OCI-LY7 (cell line): Measurements from ENCODE around the gene LAMB3. TPM values are rescaled to one million over a fixed set of nuclear protein-coding genes. Genes with fewer than 3 reads are reported as not detected.

Experiments
- BruUV-seq: library from RNA; stranded (reverse); fragments of 400-500 nt; replicated peaks from 2 replicates; lab custom pipeline; 2021; lab: Mats Ljungman, UMichigan
- CTCF ChIA-PET: fragments of 300-600 bp; sonication (Branson Sonifier 250); formaldehyde crosslinking; loops from one replicate; lab custom pipeline; 2022; ENCODE audit warnings: antibody characterized with exemption; ENCODE audit not compliant: unreplicated experiment; lab: Charles Lee
- POLR2A ChIA-PET: fragments of 300-600 bp; sonication (Branson Sonifier 250); formaldehyde crosslinking; loops from one replicate; lab custom pipeline; 2022; ENCODE audit warnings: antibody characterized with exemption; lab: Charles Lee
- DNase-seq: peaks from one replicate; pipeline ENCODE4 v3.0.0-alpha.2; 2015; ENCODE audit warnings: low spot score
- H2AFZ ChIP-seq: fragments of 200-600 bp; sonication (generic), shearing (Covaris generic); 2 replicates; pipeline ENCODE4 v1.6.1; 2014; ENCODE audit warnings: mild to moderate bottlenecking, antibody characterized with exemption, low read length, moderate library complexity
- H3K27ac ChIP-seq: fragments of 200-600 bp; sonication (generic); 2 replicates; pipeline ENCODE4 v1.5.1; 2014; ENCODE audit warnings: mixed run types, low read depth, mild to moderate bottlenecking, moderate library complexity, low read length, inconsistent platforms; ENCODE audit not compliant: poor library complexity, severe bottlenecking
- H3K36me3 ChIP-seq: fragments of 200-600 bp; sonication (generic); 2 replicates; pipeline ENCODE4 v1.6.1; 2014; ENCODE audit warnings: mild to moderate bottlenecking, antibody characterized with exemption, low read length, moderate library complexity, mixed read lengths; ENCODE audit not compliant: insufficient read depth
- H3K4me1 ChIP-seq: fragments of 200-600 bp; sonication (generic); 2 replicates; pipeline ENCODE4 v1.5.1; 2014; ENCODE audit warnings: mild to moderate bottlenecking, low read length; ENCODE audit not compliant: insufficient read depth, poor library complexity, severe bottlenecking
- H3K4me2 ChIP-seq: fragments of 200-600 bp; sonication (generic); 2 replicates; pipeline ENCODE4 v1.6.1; 2014; ENCODE audit warnings: mild to moderate bottlenecking, low read length
- H3K4me3 ChIP-seq: fragments of 200-600 bp; sonication (generic); 2 replicates; pipeline ENCODE4 v1.5.1; 2014; ENCODE audit warnings: mild to moderate bottlenecking, low read depth, low read length; ENCODE audit not compliant: poor library complexity, severe bottlenecking
- H3K79me2 ChIP-seq: fragments of 200-600 bp; sonication (generic); 2 replicates; pipeline ENCODE4 v1.6.1; 2016; ENCODE audit warnings: low read depth, mild to moderate bottlenecking, low read length, moderate library complexity, mixed read lengths; ENCODE audit not compliant: insufficient read depth
- H3K9me2 ChIP-seq: fragments of 200-600 bp; sonication (generic); 2 replicates; pipeline ENCODE4 v1.6.1; 2016; ENCODE audit warnings: mild to moderate bottlenecking, low read length, mixed read lengths; ENCODE audit not compliant: insufficient read depth
- H3K9me3 ChIP-seq: fragments of 200-600 bp; sonication (generic); 2 replicates; pipeline ENCODE4 v1.6.1; 2014; ENCODE audit warnings: mild to moderate bottlenecking, mixed run types, low read length, mixed read lengths
- H4K20me1 ChIP-seq: fragments of 200-600 bp; sonication (generic); 2 replicates; pipeline ENCODE4 v1.6.1; 2014; ENCODE audit warnings: mild to moderate bottlenecking, antibody characterized with exemption, low read length, moderate library complexity, mixed read lengths; ENCODE audit not compliant: insufficient read depth
- EZH2phosphoT487 ChIP-seq: fragments of 200-600 bp; sonication (generic); IDR thresholded peaks from 2 replicates; pipeline ENCODE4 v1.6.1; 2018; ENCODE audit warnings: low read depth, borderline replicate concordance, mild to moderate bottlenecking, mixed run types, antibody characterized with exemption, low read length, moderate library complexity, mixed read lengths
- intact Hi-C: fragments of 100-400 bp; cut with micrococcal nuclease; formaldehyde crosslinking; loops from one replicate; pipeline ENCODE4 v1.10.0; 2022; ENCODE audit not compliant: unreplicated experiment
- microRNA-seq: library from miRNA; unstranded; fragments of <30 nt; microRNA quantifications from one replicate; pipeline ENCODE4 v1.2.0, GENCODE V29; 2022; ENCODE audit warnings: borderline replicate concordance
- total RNA-seq, 2 experiments: library from RNA; depleted of rRNA in 1 of 2; stranded (reverse); fragments of >200 nt in 1 of 2; shearing (Covaris generic) in 1 of 2; gene quantifications; 2 replicates each; pipeline ENCODE4 v1.2.3, GENCODE V29; 2014 to 2022
- TF ChIP-seq, protein P1 (sequence below): fragments of 200-600 bp; sonication (generic); conservative IDR thresholded peaks from 2 replicates; pipeline ENCODE4 v1.5.1; 2014; ENCODE audit warnings: mild to moderate bottlenecking, antibody characterized with exemption, low read length, moderate library complexity, mixed read lengths

LAMB3 gene
- total RNA-seq, 2 experiments from 2014 or later: 0.41 to 0.46 TPM

DNA sequence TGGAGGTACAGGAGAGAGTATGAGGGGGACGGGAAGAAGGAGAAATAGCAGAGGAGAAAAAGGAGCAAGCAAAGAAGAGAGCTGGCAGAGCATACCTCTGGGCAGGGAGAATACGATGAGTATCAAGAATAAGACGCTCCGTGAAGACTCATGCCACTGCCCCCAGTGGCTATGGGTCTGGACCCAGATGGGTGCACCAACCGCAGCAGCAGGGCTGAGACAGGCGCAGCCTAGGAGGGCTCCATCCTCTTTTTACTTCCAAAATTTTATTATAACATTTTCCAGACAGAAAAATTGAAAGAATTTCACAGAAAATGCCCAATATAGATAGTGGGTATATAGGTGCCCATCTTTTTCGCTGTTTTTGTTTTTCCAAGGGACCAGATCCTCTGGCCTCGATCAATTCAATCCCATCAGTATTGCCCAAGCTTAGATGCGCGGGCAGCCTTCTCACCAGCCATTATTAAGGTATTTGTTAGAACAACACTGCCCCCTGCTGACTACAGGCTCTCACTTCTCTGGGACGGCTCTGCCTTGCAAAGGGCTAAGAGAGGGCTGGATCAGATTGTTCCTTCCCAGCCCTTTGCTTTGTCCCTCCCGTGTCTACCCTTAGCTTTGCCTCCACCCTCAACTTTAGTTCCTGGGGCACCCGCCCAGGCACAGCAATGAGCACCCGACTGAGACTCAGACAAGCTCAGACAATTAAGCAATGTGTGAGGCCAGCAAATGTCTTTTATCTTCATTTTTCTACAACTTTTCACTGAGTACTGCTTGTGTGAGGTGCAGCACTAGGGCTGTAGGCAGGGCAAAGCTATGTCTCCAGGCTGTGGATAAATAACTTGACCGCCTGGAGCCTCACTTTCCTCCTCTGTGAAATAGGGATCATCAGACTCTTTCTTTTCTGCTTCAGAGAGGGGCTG, 86.2 kb downstream of the LAMB3 start:
- CTCF ChIA-PET: interaction anchor here (0.8 kb wide), 1 partner anchor 8 kb away, joined by 3 read pairs; no protein-coding TSS in a partner anchor
- Histone ChIP-seq H3K9me3 (no peaks in the 10 kb centered on the region), H3K4me1 (no peaks in the 10 kb centered on the region), H3K4me2 (no peak overlapping the region), H4K20me1 (no peaks in the 10 kb centered on the region), H3K79me2 (no peaks in the 10 kb centered on the region), H2AFZ (no peak overlapping the region), H3K4me3 (no peak overlapping the region), H3K9me2 (no peaks in the 10 kb centered on the region), H3K27ac (no peak overlapping the region), H3K36me3 (no peaks in the 10 kb centered on the region)
- BruUV-seq: no TSS peak
- intact Hi-C loops: no loop called here
- POLR2A ChIA-PET: interaction anchor here (0.6 kb wide), 1 partner anchor 677 kb away, joined by 3 read pairs; no protein-coding TSS in a partner anchor
- peak; percentile 70 for DNase-seq
- TF ChIP-seq EZH2phosphoT487: no peak
- TF ChIP-seq, protein P1, sequence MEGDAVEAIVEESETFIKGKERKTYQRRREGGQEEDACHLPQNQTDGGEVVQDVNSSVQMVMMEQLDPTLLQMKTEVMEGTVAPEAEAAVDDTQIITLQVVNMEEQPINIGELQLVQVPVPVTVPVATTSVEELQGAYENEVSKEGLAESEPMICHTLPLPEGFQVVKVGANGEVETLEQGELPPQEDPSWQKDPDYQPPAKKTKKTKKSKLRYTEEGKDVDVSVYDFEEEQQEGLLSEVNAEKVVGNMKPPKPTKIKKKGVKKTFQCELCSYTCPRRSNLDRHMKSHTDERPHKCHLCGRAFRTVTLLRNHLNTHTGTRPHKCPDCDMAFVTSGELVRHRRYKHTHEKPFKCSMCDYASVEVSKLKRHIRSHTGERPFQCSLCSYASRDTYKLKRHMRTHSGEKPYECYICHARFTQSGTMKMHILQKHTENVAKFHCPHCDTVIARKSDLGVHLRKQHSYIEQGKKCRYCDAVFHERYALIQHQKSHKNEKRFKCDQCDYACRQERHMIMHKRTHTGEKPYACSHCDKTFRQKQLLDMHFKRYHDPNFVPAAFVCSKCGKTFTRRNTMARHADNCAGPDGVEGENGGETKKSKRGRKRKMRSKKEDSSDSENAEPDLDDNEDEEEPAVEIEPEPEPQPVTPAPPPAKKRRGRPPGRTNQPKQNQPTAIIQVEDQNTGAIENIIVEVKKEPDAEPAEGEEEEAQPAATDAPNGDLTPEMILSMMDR: peak; percentile 84

Small RNA genes lying within 50 kb of the gene (microRNA-seq; reads per million reads assigned to microRNA genes)
- gene MIR4260: not detected

Other genes starting within 250 kb of the LAMB3 start
- gene CAMK1G, start 68.7 kb downstream of the LAMB3 start, total RNA-seq (2014; rRNA removed; shearing (Covaris generic)): not detected in 2 replicates
- not detected in 2 replicates for gene CAMK1G, start 68.7 kb downstream of the LAMB3 start, total RNA-seq (2022)
- not detected in 2 replicates for gene G0S2, start 23.0 kb upstream of the LAMB3 start, total RNA-seq (2014; rRNA removed; shearing (Covaris generic))
- not detected in 2 replicates for gene G0S2, start 23.0 kb upstream of the LAMB3 start, total RNA-seq (2022)
- not detected in 2 replicates for gene HSD11B1, start 52.4 kb upstream of the LAMB3 start, total RNA-seq (2014; rRNA removed; shearing (Covaris generic))
- not detected in 2 replicates for gene HSD11B1, start 52.4 kb upstream of the LAMB3 start, total RNA-seq (2022)
- 22.1 and 24.3 TPM in 2 replicates for gene TRAF3IP3, start 103.6 kb upstream of the LAMB3 start, total RNA-seq (2014; rRNA removed; shearing (Covaris generic))
- gene TRAF3IP3, start 103.6 kb upstream of the LAMB3 start, total RNA-seq (2022): 46.6 and 53.6 TPM in 2 replicates
- gene C1orf74, start 132.1 kb upstream of the LAMB3 start, total RNA-seq (2014; rRNA removed; shearing (Covaris generic)): 3.7 and 4.4 TPM in 2 replicates
- 4.2 and 5.0 TPM in 2 replicates for gene C1orf74, start 132.1 kb upstream of the LAMB3 start, total RNA-seq (2022)
- not detected in 2 replicates for gene IRF6, start 153.7 kb upstream of the LAMB3 start, total RNA-seq (2014; rRNA removed; shearing (Covaris generic))
- not detected in 2 replicates for gene IRF6, start 153.7 kb upstream of the LAMB3 start, total RNA-seq (2022)
- 10.4 and 12.8 TPM in 2 replicates for gene UTP25, start 175.5 kb upstream of the LAMB3 start, total RNA-seq (2014; rRNA removed; shearing (Covaris generic))
- gene UTP25, start 175.5 kb upstream of the LAMB3 start, total RNA-seq (2022): 8.4 and 10.5 TPM in 2 replicates